Retinal pigment epithelial cell (primary cell): ENCODE results near the gene SPEG.

Experiments
- DNase-seq: peaks from one replicate; pipeline ENCODE4 v3.0.0-alpha.2; 2010; ENCODE audit warnings: low read depth
- H3K4me3 ChIP-seq: 2 replicates; pipeline ENCODE4 v1.5.1; 2011; ENCODE audit warnings: mild to moderate bottlenecking, low read length, control low read depth, moderate library complexity
- TF ChIP-seq, protein P1 (sequence below): conservative IDR thresholded peaks from 2 replicates; pipeline ENCODE4 v1.5.1; 2011; ENCODE audit warnings: low read depth, low read length, control low read depth, inconsistent platforms

The SPEG gene

GRCh38 chr2:219458996-219459395 lies 24.4 kb downstream of the SPEG start:
- H3K4me3 ChIP-seq = no peak overlapping the region
- TF ChIP-seq, protein P1, sequence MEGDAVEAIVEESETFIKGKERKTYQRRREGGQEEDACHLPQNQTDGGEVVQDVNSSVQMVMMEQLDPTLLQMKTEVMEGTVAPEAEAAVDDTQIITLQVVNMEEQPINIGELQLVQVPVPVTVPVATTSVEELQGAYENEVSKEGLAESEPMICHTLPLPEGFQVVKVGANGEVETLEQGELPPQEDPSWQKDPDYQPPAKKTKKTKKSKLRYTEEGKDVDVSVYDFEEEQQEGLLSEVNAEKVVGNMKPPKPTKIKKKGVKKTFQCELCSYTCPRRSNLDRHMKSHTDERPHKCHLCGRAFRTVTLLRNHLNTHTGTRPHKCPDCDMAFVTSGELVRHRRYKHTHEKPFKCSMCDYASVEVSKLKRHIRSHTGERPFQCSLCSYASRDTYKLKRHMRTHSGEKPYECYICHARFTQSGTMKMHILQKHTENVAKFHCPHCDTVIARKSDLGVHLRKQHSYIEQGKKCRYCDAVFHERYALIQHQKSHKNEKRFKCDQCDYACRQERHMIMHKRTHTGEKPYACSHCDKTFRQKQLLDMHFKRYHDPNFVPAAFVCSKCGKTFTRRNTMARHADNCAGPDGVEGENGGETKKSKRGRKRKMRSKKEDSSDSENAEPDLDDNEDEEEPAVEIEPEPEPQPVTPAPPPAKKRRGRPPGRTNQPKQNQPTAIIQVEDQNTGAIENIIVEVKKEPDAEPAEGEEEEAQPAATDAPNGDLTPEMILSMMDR = no peak
- DNase-seq = no peak

- no peak overlapping the region for H3K4me3 ChIP-seq
- no peak for DNase-seq
- TF ChIP-seq, protein P1 = peak; percentile 98
These were observed 25.0 kb downstream of the SPEG start for GRCh38 chr2:219459460-219460311.

- H3K4me3 ChIP-seq = peak overlapping the region; percentile 7
- TF ChIP-seq, protein P1 = no peak
- DNase-seq = no peak
These were observed 25.8 kb downstream of the SPEG start for GRCh38 chr2:219460424-219460926.

GRCh38 chr2:219461047-219461514 lies 26.4 kb downstream of the SPEG start:
- no peak for DNase-seq
- H3K4me3 ChIP-seq = no peak overlapping the region
- TF ChIP-seq, protein P1 = no peak

GRCh38 chr2:219461669-219462068 lies 27.0 kb downstream of the SPEG start:
- TF ChIP-seq, protein P1 = no peak
- no peak for DNase-seq
- no peak overlapping the region for H3K4me3 ChIP-seq

GRCh38 chr2:219462349-219462748 lies 27.7 kb downstream of the SPEG start:
- no peak for DNase-seq
- TF ChIP-seq, protein P1 = no peak
- H3K4me3 ChIP-seq = no peak overlapping the region
